Aorta (tissue), 5 donors: ENCODE measurements around the gene MISP3. TPM values are rescaled to one million over a fixed set of nuclear protein-coding genes. Genes with fewer than 3 reads are reported as not detected.
"Not testable (repeated sequence)": the region's sequence is repeated elsewhere in the genome, so short reads cannot be mapped to it uniquely, and the experiment has no call there.

Experiments
- ATAC-seq: fragments of 200-7000 bp; cut with Tn5 transposase; one replicate; pipeline ENCODE4 v1.9.1; 2022; ENCODE audit warnings: moderate library complexity; ENCODE audit not compliant: low FRiP score
- DNase-seq, 2 donors: peaks; one replicate each; pipeline ENCODE4 v3.0.0-alpha.2; 2020
- H3K27ac ChIP-seq, 2 donors: one replicate each; pipeline ENCODE4 v1.5.1; 2013; ENCODE audit warnings: low read length in 2 of 2, mild to moderate bottlenecking in 2 of 2, moderate library complexity in 2 of 2, control low read depth in 1 of 2, inconsistent platforms in 1 of 2, low read depth in 1 of 2
- H3K27me3 ChIP-seq, 2 donors: one replicate each; pipeline ENCODE4 v1.6.1; 2013; ENCODE audit warnings: control low read depth in 1 of 2, low read length in 1 of 2, mild to moderate bottlenecking in 1 of 2, moderate library complexity in 1 of 2; ENCODE audit not compliant: insufficient read depth in 2 of 2, control insufficient read depth in 1 of 2
- H3K36me3 ChIP-seq, 2 donors: one replicate each; pipeline ENCODE4 v1.6.1; 2013; ENCODE audit warnings: control low read depth in 1 of 2, low read length in 1 of 2, mild to moderate bottlenecking in 1 of 2; ENCODE audit not compliant: insufficient read depth in 2 of 2, control insufficient read depth in 1 of 2
- H3K4me1 ChIP-seq, 2 donors: one replicate each; pipeline ENCODE4 v1.6.1; 2013; ENCODE audit warnings: low read length in 2 of 2, control low read depth in 1 of 2, mild to moderate bottlenecking in 1 of 2, moderate library complexity in 1 of 2; ENCODE audit not compliant: insufficient read depth in 2 of 2, control insufficient read depth in 1 of 2
- H3K4me3 ChIP-seq, 2 donors: one replicate each; pipeline ENCODE4 v1.5.1; 2013; ENCODE audit warnings: low read length in 2 of 2, control low read depth in 1 of 2, mild to moderate bottlenecking in 1 of 2
- H3K9me3 ChIP-seq: one replicate; pipeline ENCODE4 v1.6.1; 2013; ENCODE audit warnings: mild to moderate bottlenecking, low read length; ENCODE audit not compliant: control insufficient read depth
- WGBS, 2 donors: extraction: QIAGEN DNeasy Blood & Tissue Kit; methylation state at CpG; one replicate each; pipeline ENCODE4 v1.1.7; 2013; 5-methylcytosine and 5-hydroxymethylcytosine counted together
- intact Hi-C, 2 donors: fragments of 100-400 bp; cut with DNase I; formaldehyde crosslinking; loops; one replicate each; pipeline versions ENCODE4 v1.14.2 to v1.15.0; 2022
- polyA plus RNA-seq, 2 donors: library from polyadenylated mRNA; stranded (reverse); fragments of 200-250 nt; gene quantifications; one replicate each; pipeline ENCODE4 v1.2.3, GENCODE V29; 2013
- total RNA-seq, 2 donors: library from RNA; stranded (reverse); fragmentation: NEBNext Ultra II Directional; extraction: Animal tissue kit (Norgen Biotek cat#: 25700); gene quantifications; one replicate each; pipeline ENCODE4 v1.2.1, GENCODE V29; 2021
- donor health status: healthy with polysubstance abuse.
- donor health status: Bipolar disorder and iron deficiency.
- donor health status: DM: no; HTN: no; CAD: no.
- donor health status: DM: no; HTN: no; CAD: no.
- donor health status: DM: yes; HTN: yes; CAD: no.

MISP3 gene
- total and polyA plus RNA-seq, 4 donors = 1.2 to 6.6 (median 3.5) TPM

DNA sequence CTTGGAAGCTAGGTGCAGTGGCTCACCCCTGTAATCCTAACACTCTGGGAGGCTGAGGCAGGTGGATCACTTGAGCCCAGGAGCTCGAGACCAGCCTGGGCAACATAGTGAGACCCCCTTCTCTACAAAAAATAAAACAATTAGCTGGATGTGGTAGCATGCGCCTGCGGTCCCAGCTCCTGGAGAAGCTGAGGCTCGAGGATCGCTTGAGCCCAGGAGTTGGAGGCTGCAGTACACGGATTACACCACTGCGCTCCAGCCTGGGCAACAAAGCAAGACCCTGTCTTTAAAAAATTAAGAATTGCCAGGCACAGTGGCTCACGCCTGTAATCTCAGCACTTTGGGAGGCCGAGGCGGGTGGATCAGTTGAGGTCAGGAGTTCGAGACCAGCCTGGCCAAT, 21.6 kb upstream of the MISP3 start:
- H3K27me3 ChIP-seq, H3K4me1 ChIP-seq, ATAC-seq, H3K4me3 ChIP-seq, intact Hi-C loops, H3K27ac ChIP-seq, H3K36me3 ChIP-seq, DNase-seq, H3K9me3 ChIP-seq: not testable (repeated sequence)
- 94 to 95% methylated on average over 11 of the region's 11 CpGs for WGBS, 2 donors

DNA sequence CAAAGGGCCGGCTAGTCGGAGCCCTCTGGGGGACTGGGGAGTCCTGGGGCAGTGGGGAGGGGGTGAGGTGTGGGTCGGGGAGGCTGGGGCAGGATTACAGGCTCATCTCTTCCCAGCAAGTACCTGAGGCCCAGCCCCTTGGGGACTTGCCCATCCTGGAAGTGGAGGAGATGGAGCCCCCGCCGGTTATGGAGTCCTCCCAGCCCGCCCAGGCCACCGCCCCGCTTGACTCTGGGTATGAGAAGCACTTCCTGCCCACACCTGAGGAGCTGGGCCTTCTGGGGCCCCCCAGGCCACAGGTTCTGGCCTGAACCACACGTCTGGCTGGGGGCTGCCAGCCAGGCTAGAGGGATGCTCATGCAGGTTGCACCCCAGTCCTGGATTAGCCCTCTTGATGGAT, 20.6 kb upstream of the MISP3 start:
- 82 to 86% methylated on average over 9 of the region's 9 CpGs for WGBS, 2 donors
- no peak for ATAC-seq
- no peaks in the 10 kb centered on the region for H3K36me3 ChIP-seq
- H3K27ac ChIP-seq = no peak overlapping the region
- intact Hi-C loops = no loop called here
- H3K4me1 ChIP-seq = no peaks in the 10 kb centered on the region
- H3K4me3 ChIP-seq = no peak overlapping the region
- no peaks in the 10 kb centered on the region for H3K27me3 ChIP-seq
- DNase-seq = no peak
- no peaks in the 10 kb centered on the region for H3K9me3 ChIP-seq

GRCh38 chr19:14052470-14052869, 20.1 kb upstream of the MISP3 start:
- Histone ChIP-seq H3K4me1 (no peaks in the 10 kb centered on the region), H3K27ac (no peak overlapping the region), H3K9me3 (no peaks in the 10 kb centered on the region), H3K36me3 (no peaks in the 10 kb centered on the region), H3K4me3 (no peak overlapping the region), H3K27me3 (no peaks in the 10 kb centered on the region)
- ATAC-seq (no peak), DNase-seq (no peak)
- intact Hi-C loops = no loop called here
- 91 to 97% methylated on average over 6 of the region's 6 CpGs for WGBS, 2 donors

DNA sequence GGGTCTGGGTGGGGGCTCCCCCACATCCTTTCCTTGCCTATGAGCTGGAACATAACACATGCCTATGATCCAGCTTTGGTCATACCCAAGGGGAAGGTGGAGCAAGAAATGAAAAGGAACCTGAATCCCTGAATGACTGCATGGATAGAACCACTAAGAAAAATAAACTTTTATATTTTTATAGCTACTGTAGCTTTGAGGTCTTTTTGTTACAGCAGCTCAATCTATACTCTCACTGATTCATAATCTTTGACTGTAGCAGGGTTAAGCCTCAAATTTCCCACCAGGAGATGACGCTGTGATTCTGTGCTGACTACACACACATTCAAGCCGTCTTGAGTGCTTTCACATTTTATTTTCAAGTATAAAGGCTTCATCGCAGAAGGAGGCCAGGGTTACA, 19.6 kb upstream of the MISP3 start:
- intact Hi-C loops = no loop called here

DNA sequence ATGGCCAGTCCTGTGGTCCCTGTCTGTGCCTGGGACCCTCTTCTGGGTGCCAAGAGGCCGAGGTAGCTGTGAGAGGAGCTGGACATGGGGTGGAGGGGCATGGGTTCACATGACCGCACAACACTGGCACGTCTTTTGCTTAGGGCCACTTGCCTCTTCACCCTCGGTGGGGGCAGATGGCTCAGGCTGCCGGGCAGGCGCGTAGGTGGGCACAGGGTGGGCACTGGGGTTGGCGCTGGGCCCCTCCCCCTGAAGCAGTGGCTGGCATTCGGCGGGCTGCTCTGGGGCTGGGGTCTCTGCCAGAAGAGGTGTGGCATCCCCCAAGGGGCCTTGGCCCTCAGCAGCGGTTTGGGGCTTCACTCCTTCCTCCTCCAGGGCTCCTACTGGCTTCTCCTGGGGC, 19.1 kb upstream of the MISP3 start:
- ATAC-seq (no peak), DNase-seq (no peak)
- H3K9me3 ChIP-seq = no peaks in the 10 kb centered on the region
- H3K4me1 ChIP-seq = no peaks in the 10 kb centered on the region
- intact Hi-C loops = no loop called here
- WGBS, 2 donors = 91 to 95% methylated on average over 11 of the region's 11 CpGs
- H3K27me3 ChIP-seq = no peaks in the 10 kb centered on the region
- H3K27ac ChIP-seq = no peak overlapping the region
- no peak overlapping the region for H3K4me3 ChIP-seq
- H3K36me3 ChIP-seq = no peaks in the 10 kb centered on the region

More for the DNA sequence above, 19.6 kb upstream of the MISP3 start:
- no peak for ATAC-seq
- Histone ChIP-seq H3K36me3 (no peaks in the 10 kb centered on the region), H3K27me3 (no peaks in the 10 kb centered on the region), H3K4me1 (no peaks in the 10 kb centered on the region), H3K27ac (no peak overlapping the region), H3K4me3 (no peak overlapping the region), H3K9me3 (no peaks in the 10 kb centered on the region)
- 95 to 98% methylated on average over 3 of the region's 3 CpGs for WGBS, 2 donors
- no peak for DNase-seq

- Histone ChIP-seq H3K9me3 (no peaks in the 10 kb centered on the region), H3K27ac (no peak overlapping the region), H3K36me3 (no peaks in the 10 kb centered on the region), H3K27me3 (no peaks in the 10 kb centered on the region), H3K4me3 (no peak overlapping the region), H3K4me1 (no peaks in the 10 kb centered on the region)
- ATAC-seq (no peak), DNase-seq (no peak)
- WGBS, 2 donors = 82 to 94% methylated on average over 6 of the region's 6 CpGs
- intact Hi-C loops = no loop called here
These were observed 18.5 kb upstream of the MISP3 start for GRCh38 chr19:14054099-14054498.

DNA sequence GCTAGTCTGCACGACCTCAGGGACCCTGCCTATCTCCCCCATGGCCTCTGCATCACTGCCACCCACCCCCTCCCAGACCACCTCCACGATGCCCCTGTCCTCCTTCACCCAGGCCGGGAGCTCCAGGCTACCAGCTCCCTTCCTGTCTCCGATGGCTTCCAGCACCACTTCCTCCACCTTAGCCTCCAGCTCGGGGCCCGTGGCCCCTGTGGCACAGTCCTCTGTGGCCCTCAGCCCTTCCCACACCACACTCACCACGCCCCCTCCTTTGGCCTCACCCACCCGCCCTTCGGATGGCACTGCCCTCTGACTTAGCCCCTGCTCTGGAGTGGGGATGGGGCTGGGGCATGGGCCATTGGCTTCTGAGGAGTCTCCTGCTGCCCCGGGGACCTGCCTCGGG, 17.9 kb upstream of the MISP3 start:
- intact Hi-C loops = loop anchor here in 1 of 2 donors (5.0 kb wide), 1 partner anchor 172 kb away; no protein-coding TSS in a partner anchor
- WGBS, 2 donors = 77 to 80% methylated on average over 11 of the region's 11 CpGs
- no peaks in the 10 kb centered on the region for H3K4me1 ChIP-seq

GRCh38 chr19:14055396-14055795, 17.2 kb upstream of the MISP3 start:
- 93% methylated on average over 3 of the region's 3 CpGs for WGBS, 2 donors
- ATAC-seq = no peak

More for the DNA sequence above, 17.9 kb upstream of the MISP3 start:
- Histone ChIP-seq H3K27me3 (no peaks in the 10 kb centered on the region), H3K4me3 (no peak overlapping the region), H3K9me3 (no peaks in the 10 kb centered on the region), H3K36me3 (no peaks in the 10 kb centered on the region), H3K27ac (no peak overlapping the region)
- DNase-seq (no peak), ATAC-seq (no peak)

DNA sequence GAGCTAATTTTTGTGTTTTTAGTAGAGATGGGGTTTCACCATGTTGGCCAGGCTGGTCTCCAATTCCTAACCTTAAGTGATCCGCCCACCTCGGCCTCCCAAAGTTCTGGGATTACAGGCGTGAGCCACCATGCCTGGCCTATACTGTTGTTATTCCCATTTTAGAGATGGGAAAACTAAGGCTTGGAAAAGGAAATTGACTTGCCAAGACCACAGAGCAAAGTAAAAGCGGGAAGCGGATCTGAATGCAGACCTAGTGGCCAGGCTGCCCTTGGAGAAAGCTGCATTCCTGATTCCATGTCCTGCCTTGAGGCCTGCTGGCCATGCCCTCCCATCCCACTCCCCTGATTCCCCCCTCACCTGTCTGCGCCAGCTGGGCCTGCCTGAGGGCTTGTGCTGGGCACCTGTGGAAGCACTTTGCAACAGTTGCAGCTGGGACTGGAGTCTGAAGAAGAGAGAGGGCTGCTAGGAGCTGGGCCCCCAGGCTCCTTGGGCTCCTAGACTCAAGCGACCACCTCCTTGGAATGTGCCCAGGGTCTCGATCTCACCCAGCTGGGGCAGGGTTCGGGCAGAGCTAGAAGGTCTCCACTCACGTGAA, 16.4 kb upstream of the MISP3 start:
- no peak overlapping the region for H3K27ac ChIP-seq
- H3K36me3 ChIP-seq = no peaks in the 10 kb centered on the region
- DNase-seq (no peak), ATAC-seq (peak; percentile 13)
- no peaks in the 10 kb centered on the region for H3K9me3 ChIP-seq
- no peak overlapping the region for H3K4me3 ChIP-seq
- H3K4me1 ChIP-seq = no peaks in the 10 kb centered on the region
- H3K27me3 ChIP-seq = no peaks in the 10 kb centered on the region
- intact Hi-C loops = loop anchor here in 1 of 2 donors (5.0 kb wide), 1 partner anchor 174 kb away; no protein-coding TSS in a partner anchor
- 93 to 94% methylated on average over 10 of the region's 10 CpGs for WGBS, 2 donors

More at GRCh38 chr19:14055396-14055795, 17.2 kb upstream of the MISP3 start:
- Histone ChIP-seq H3K27me3 (no peaks in the 10 kb centered on the region), H3K36me3 (no peaks in the 10 kb centered on the region), H3K27ac (no peak overlapping the region), H3K4me3 (no peak overlapping the region), H3K4me1 (no peaks in the 10 kb centered on the region), H3K9me3 (no peaks in the 10 kb centered on the region)
- DNase-seq = no peak
- intact Hi-C loops = loop anchor here in 1 of 2 donors (5.0 kb wide), 1 partner anchor 173 kb away; no protein-coding TSS in a partner anchor
